Ishikawa (cell line): ENCODE data around the gene STK39.

Experiments used
- CEBPB ChIP-seq: IDR thresholded peaks from 2 replicates; pipeline ENCODE4 v1.6.1; 2012
- CREB1 ChIP-seq: IDR thresholded peaks from 2 replicates; pipeline ENCODE4 v1.6.1; 2012; ENCODE audit warnings: low read depth
- EGR1 ChIP-seq: IDR thresholded peaks from 2 replicates; pipeline ENCODE4 v1.6.1; 2012
- EP300 ChIP-seq: IDR thresholded peaks from 2 replicates; pipeline ENCODE4 v1.6.1; 2012; ENCODE audit warnings: borderline replicate concordance
- FOXM1 ChIP-seq: IDR thresholded peaks from 2 replicates; pipeline ENCODE4 v1.6.1; 2012; ENCODE audit warnings: low read depth, borderline replicate concordance
- NFIC ChIP-seq: IDR thresholded peaks from 2 replicates; pipeline ENCODE4 v1.6.1; 2012
- RAD21 ChIP-seq: IDR thresholded peaks from 2 replicates; pipeline ENCODE4 v1.6.1; 2012; ENCODE audit warnings: low read depth
- REST ChIP-seq: IDR thresholded peaks from 2 replicates; pipeline ENCODE4 v1.6.1; 2012; ENCODE audit warnings: low read depth, mild to moderate bottlenecking
- TAF1 ChIP-seq: IDR thresholded peaks from 2 replicates; pipeline ENCODE4 v1.6.1; 2012; ENCODE audit warnings: low read depth, mild to moderate bottlenecking
- TCF12 ChIP-seq: IDR thresholded peaks from 2 replicates; pipeline ENCODE4 v1.6.1; 2012; ENCODE audit warnings: low read depth
- TEAD4 ChIP-seq: IDR thresholded peaks from 2 replicates; pipeline ENCODE4 v1.6.1; 2012
- USF1 ChIP-seq: IDR thresholded peaks from 2 replicates; pipeline ENCODE4 v1.6.1; 2012
- YY1 ChIP-seq: IDR thresholded peaks from 2 replicates; pipeline ENCODE4 v1.6.1; 2012; ENCODE audit warnings: low read depth
- ZBTB7A ChIP-seq: IDR thresholded peaks from 2 replicates; pipeline ENCODE4 v1.6.1; 2012; ENCODE audit warnings: low read depth
- TF ChIP-seq, protein P1 (sequence below): IDR thresholded peaks from 2 replicates; pipeline ENCODE4 v1.6.1; 2012

STK39 gene

DNA sequence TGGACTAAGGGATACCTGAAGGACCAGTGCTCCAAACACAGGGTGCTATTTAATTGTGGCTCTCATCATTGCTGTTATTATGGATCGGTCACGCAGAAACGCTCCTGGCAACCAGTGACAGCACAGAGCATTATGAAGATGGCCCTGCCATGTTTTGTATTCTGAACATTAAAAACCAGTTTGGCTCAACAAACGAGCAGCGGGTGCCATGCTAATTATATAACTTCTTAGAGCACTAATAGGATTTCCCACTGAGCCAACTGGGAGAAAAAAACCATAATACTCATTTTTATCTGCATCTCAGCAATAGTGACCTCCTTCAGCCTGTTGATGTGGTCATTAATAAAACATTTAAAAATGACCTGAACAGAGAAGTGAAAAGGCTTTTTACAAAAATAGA, 212.8 kb downstream of the STK39 start:
- TF ChIP-seq CEBPB (no peak), NFIC (no peak), EP300 (no peak), REST (no peak), TAF1 (no peak), USF1 (no peak), EGR1 (no peak), FOXM1 (no peak), ZBTB7A (no peak), YY1 (no peak), TEAD4 (no peak), CREB1 (no peak), RAD21 (no peak), TCF12 (no peak)

DNA sequence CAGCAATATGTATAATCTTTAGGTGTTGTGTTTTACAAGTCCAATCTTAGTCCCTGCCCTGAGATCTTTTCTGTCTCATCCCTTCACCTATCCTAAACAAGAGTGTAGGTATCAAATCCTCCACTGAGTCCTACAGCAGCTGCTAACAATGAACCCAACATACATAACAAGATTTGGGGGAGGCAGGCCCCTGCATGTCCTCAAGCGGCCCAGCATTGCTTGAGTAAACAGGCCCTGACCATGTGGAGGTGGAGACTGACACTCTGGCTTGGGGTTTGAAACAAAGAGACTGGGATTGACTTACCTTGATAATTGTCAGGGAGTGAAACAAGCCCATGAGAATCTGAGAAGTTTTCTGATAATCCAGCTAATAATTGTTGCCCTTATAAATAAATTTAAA, 213.4 kb downstream of the STK39 start:
- TF ChIP-seq FOXM1, result no peak
- TF ChIP-seq TAF1, result no peak
- TF ChIP-seq USF1, result no peak
- TF ChIP-seq TCF12, result no peak
- TF ChIP-seq NFIC, result no peak
- no peak for TF ChIP-seq CEBPB
- TF ChIP-seq, protein P1, sequence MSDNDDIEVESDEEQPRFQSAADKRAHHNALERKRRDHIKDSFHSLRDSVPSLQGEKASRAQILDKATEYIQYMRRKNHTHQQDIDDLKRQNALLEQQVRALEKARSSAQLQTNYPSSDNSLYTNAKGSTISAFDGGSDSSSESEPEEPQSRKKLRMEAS, result no peak
- no peak for TF ChIP-seq TEAD4
- TF ChIP-seq RAD21, result no peak

DNA sequence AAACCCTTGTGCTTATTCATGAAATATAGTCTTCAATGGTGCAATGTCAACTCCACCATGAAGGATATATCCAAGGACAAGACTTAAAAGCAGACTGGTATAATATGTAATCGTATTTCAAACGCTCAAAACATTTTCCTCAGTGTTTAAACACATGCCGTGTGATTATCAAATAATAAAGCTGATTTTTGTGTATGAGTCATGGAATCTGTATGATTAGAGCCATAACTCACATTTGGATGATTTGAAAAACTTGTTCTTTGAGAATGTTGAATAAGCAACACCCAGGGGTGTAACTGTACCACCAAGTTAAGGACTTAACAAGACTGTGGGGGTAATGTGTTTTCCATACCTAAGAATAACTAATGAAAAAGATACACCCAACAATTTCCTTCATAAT, 215.3 kb downstream of the STK39 start:
- TF ChIP-seq, protein P1, result no peak
- TF ChIP-seq TCF12 (no peak), USF1 (no peak), CEBPB (no peak), REST (no peak), EGR1 (no peak), CREB1 (no peak), NFIC (no peak), FOXM1 (no peak), TEAD4 (no peak), ZBTB7A (no peak), YY1 (no peak), TAF1 (no peak), RAD21 (no peak), EP300 (no peak)

- TF ChIP-seq EP300, result no peak
- TF ChIP-seq EGR1, result no peak
- no peak for TF ChIP-seq USF1
- TF ChIP-seq CREB1, result no peak
- no peak for TF ChIP-seq REST
- TF ChIP-seq TCF12, result no peak
- TF ChIP-seq YY1, result no peak
- no peak for TF ChIP-seq CEBPB
- TF ChIP-seq TEAD4, result no peak
- TF ChIP-seq ZBTB7A, result no peak
- no peak for TF ChIP-seq TAF1
- no peak for TF ChIP-seq FOXM1
- no peak for TF ChIP-seq NFIC
- no peak for TF ChIP-seq RAD21
- TF ChIP-seq, protein P1, result no peak
Observed at GRCh38 chr2:168030862-168031624, 216.4 kb downstream of the STK39 start.
